ENCODE results near the gene PPP1R13B. TPM values are rescaled to one million over a fixed set of nuclear protein-coding genes. Genes with fewer than 3 reads are reported as not detected.

PPP1R13B gene
- total RNA-seq, 2 donors from 2014 or later: 63.0 to 89.3 TPM

DNA sequence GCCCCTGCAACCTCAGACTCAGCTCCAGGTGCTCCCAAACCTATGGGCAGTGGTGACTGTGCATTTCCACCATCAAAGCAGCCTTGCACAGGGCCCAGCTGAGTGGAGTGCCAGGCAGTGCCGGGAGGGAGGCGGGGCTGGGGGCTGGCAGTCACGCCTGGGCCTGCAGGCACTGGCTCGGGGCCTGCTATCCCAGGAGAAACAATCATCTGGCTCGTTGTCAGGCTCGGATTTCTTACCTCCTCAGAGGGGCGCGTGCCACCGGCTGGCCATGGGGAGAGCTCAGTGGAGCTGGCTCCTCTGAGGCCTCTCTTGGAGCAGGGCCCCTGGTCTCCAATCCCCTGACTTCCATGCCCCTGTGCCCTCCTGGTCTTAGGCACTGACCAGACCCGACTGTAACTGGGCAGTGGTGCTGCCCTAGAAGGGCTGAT is 20.2 kb upstream of the PPP1R13B start:
- ATAC-seq: peak; percentile 74 to 80
- intact Hi-C loops (cut with DNase I): no loop called here

DNA sequence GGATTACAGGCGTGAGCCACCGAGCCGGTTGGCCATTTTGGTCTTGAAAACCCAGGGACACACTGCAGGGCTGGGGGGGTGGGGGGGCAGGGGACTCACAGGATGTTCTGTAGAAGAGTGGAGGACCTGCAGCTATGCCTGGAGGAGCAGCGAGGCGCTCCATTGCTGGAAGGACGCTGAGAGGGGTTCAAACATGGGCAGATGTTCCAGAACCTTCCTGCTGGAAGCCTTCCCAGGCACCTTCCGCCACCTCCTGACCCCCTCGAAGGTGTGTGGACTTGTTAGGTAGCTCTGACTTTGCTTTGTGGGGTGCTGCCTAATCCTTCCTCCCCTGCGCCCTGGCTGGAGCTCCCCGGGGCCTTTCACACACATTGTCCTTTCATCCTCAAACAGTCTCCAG is 19.6 kb upstream of the PPP1R13B start:
- intact Hi-C loops (cut with DNase I): no loop called here
- no peak for ATAC-seq
- no peak for DNase-seq

More for the DNA sequence above, 20.2 kb upstream of the PPP1R13B start:
- DNase-seq: peak; percentile 60

DNA sequence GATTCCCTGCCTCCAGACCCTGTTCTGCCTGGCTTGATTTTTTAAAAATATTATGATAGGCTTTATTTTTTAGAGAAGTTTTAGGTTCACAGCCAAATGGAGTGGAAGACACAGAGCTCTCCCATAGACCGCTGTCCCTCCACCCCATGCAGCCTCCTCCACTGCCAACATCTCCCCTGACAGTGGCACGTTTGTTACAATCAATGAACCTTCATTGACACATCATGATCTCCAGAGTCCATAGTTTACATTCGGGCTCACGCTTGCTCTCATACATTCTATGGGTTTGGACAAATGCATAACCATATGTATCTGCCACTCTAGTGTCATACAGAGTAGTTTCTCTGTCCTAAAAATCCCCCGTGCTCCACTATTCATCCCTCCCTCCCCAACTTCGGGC is 15.9 kb upstream of the PPP1R13B start:
- DNase-seq (no peak), ATAC-seq (no peak)
- intact Hi-C loops (cut with DNase I): no loop called here

DNA sequence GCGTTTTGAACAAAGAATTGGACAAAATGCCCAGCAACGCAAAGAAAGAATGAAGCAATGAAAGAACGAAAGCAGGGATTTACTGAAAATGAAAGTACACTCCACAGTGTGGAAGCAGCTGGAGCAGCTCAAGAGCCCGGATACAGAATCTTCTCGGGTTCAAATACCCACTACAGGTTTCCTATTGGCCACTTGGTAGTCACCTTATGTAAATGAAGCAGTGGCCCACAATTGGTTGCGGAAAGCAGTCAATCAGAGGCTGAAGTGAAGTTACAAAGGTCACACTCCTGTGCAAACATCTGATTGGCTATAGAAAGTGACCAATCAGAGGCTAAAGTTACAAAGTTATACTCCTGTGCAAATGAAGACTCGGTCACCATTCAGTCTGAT is 15.0 kb upstream of the PPP1R13B start:
- intact Hi-C loops (cut with DNase I): no loop called here
- ATAC-seq (no peak), DNase-seq (no peak)

DNA sequence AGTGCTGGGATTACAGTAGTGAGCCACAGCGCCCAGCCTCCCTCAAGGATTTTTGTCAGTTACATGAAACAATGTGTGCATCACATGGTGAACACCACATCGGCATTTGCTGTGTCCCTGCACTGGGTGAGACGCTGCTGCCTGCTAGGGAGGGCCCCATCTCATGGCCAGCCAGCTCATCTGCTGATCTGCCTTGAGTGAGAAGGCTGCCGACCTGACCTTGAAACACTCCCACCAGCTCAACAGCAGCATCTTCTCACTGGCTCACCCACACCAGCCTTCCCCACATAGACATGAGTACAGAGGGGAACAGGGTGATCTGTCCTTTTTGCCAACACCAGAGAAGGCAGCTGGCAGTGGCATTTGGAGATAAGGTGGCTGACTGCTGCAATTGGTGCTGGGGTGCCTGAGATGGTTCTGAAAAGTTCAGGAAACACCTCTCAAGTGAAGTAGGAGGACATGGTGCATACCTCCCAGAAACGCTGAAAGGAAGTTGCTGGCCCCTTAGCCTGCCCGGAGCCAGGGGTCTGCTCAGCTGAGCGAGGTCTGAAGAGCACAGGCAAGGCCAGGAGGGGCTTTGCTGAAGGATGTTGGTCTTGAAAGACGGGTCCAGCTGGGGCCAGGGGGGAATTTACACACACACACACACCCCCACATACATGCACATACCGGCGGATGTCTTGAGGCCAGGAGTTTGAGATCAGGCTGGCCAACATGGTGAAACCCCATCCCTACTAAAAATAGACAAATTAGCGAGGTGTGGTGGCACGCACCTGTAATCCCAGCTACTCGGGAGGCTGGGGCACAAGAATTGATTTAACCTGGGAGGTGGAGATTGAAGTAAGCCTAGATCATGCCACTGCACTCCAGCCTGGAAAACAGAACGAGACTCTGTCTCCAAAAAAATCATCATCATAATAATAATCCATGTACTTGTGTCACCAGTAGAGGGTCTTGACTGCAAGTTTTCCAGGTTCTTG is 14.3 kb upstream of the PPP1R13B start:
- ATAC-seq (peak; percentile 90), DNase-seq (peak; percentile 58)
- intact Hi-C loops (cut with DNase I): no loop called here

DNA sequence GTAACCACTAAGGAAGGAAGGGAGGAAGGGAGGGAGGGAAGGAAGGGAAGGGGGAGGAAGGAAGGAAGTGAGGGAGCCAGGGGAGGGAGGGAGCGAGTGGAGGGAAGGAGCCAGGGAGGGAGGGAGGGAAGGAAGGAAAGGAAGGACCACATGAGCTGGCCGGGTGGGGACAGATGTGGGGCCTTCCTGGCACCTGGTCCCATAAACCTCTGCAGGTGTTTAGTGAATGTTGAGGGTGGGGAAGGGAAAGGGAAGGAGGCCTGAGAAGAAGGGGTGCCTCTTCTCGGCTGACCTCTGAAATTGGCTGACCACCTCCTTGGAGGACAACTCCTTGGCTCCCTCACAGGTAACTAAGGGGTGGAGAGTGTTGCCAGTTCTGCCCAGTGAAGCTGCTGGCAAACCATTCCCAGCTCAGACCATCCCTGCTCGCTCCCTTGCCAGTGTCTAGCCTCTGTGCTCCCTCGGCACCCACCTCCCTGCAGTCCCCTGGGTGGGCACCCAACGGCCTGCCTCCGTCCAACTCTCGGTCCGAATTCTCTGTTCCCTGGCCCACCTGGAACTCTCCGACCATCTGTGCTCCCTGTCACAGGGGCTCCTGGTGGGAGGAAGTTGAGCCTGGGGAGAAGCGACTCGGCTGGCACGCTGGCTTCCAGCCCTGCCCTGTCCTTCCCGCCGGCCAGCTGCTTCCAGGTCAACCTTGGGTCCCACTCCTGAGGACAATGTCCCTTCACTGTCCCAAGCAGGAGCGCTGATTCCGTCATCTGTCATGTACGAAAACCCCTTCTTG is 12.2 kb upstream of the PPP1R13B start:
- no peak for DNase-seq
- ATAC-seq: no peak
- intact Hi-C loops (cut with DNase I): no loop called here

DNA sequence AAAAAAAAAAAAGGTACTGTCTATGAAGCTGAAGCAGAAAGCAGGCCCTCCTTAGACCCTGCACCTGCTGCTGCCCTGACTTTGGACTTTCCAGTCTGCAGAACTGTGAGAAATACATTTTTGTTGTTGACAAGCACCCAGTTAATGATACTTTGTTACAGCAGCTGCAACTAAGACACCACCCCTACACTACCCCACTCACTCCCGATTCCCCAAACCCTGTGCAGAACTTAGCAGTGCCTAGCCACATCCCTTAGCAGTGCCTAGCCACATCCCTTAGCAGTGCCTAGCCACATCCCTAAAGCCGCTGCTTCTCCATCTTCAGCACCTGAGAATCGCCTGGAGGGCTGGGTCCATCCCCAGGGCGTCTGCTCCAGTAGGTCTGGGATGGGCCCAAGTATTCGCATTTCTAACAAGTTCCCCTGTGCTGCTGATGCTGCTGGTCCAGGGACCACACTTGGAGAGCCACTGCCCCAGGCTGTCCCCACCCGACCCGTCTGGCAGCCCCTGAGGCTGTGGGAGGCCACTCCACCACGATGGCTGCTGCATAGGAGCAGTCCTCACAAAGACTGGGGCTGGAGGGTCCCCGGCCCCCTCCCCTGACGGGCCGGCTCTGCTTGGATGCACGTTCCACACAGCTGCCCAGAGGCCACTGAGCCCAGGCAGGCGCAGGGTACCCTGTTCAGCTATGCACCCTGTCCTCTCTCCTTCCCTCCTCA is 10.8 kb upstream of the PPP1R13B start:
- no peak for DNase-seq

DNA sequence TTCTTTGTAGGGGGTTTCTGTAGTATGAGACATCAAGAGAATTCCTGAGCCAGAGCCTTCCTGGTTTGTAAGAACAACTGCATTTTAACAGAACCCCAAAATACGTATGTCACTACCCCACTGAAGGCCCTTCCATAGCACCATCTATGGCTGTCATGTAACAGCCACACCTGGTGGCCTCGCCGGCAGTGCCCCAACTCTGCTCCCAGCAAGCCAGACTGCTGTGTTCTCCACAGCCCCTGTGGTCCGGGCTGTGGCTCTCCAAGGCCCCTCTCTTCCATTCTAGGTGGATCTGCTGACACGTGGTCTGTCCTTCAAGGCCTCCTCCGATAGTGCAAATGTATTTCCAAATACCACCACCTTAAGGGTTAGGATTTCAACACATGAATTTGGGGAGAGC is 9.9 kb upstream of the PPP1R13B start:
- intact Hi-C loops (cut with DNase I): no loop called here
- no peak for DNase-seq
- ATAC-seq: no peak

More for the DNA sequence above, 10.8 kb upstream of the PPP1R13B start:
- no peak for ATAC-seq
- intact Hi-C loops (cut with DNase I): no loop called here

DNA sequence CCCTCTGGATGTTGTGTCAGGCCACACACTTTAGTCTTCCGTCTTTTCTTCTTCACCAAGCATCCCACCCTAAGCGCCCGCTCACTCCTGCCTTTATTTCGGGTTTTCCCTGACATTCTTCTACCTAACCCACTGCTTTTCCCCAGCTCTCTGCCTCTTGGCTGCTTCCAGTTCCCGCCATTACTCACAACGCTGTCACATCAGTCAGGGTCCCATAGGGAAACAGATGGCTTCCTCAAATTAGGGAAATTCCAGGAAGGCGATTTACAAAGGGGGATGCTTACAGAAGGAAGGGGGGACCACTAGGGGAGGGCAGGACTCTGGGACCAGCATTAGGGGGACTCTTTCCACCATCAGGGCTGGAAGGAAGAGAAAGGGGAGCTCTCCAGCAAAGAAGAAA is 9.2 kb upstream of the PPP1R13B start:
- ATAC-seq: no peak
- DNase-seq: no peak
- intact Hi-C loops (cut with DNase I): no loop called here

DNA sequence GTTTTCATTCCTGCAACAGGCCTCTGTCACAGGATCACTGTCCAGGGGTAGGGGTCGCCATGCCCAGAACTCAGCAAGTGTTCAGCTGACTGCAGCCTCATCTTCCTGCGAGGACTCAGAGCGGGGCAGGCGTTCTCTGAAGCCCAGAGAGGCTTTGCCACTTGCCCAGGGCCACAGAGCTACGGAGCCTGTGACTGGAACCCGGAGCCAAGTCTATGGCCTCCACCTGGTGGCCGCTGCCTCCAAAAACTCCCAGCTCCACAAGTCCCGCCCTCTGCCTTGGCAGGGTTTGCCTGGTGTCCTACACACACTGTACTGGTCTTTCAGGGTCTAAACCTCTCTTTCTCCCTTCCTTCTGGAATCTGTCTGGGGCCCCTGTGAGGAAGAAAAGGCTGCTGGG is 8.7 kb upstream of the PPP1R13B start:
- no peak for DNase-seq
- ATAC-seq: no peak
- intact Hi-C loops (cut with DNase I): no loop called here

DNA sequence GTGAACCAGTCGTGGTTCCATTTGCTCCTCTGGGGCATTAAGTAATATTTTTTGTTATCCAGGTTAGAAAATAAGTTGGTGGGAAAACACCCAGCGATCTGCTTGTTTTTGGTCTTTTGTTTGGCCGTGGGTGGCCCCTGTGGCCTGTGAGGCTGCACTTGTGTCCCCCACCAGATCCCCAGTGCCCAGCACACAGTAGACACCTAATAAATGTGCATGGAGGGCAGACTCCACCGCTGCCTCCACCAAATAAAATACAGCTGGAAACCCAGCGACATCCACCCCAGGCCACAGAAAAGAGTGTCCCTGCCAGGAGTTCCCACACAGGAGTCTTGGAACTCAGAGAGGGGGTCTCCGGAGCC is 8.3 kb upstream of the PPP1R13B start:
- DNase-seq (no peak), ATAC-seq (no peak)
- intact Hi-C loops (cut with DNase I): no loop called here

DNA sequence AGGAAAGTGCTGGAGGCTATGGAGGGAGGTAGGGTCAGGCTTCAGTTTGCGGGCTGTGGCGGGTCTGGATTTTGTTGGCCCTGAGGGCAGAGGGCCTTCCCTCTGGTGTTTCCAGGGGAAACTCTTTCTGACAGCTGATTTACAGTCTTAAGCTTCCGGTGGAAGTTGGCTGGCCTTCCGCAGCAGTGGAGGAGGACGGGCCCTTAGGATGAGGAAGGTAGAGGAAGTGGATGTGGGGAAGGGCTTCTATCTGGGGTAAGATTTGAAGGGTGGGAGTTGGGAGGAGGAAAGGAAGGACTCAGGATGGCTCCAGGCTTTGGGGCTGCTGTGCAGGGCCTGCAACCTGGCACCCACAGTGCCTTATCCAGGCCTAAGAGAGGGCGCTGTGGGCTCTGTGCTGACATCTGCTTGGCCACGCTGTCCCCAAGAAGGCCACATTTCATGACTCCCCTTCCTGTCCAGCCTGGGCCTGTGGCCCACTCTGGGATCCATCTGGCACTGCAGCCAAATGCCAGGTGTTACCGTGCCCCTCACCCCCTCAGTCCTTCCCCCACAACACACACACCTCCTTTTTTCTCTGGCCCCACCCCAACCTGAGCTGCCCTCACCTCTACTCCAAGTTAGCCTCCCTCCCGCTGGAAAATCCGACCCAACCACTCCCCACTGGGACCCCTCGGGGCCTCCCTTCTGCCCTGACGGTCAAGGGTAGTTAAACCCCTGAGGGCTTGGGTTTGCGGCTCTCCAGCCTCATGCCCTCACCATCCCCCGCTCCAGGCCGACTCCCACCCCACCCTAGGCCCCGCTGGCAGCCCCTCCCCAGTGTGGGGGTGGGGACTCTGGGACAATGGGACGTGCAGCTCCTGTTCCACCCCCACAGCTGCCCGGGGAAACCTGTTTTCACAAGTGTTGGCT is 7.7 kb upstream of the PPP1R13B start:
- intact Hi-C loops (cut with DNase I): no loop called here
- DNase-seq (peak; percentile 60), ATAC-seq (peak; percentile 61 to 77)

DNA sequence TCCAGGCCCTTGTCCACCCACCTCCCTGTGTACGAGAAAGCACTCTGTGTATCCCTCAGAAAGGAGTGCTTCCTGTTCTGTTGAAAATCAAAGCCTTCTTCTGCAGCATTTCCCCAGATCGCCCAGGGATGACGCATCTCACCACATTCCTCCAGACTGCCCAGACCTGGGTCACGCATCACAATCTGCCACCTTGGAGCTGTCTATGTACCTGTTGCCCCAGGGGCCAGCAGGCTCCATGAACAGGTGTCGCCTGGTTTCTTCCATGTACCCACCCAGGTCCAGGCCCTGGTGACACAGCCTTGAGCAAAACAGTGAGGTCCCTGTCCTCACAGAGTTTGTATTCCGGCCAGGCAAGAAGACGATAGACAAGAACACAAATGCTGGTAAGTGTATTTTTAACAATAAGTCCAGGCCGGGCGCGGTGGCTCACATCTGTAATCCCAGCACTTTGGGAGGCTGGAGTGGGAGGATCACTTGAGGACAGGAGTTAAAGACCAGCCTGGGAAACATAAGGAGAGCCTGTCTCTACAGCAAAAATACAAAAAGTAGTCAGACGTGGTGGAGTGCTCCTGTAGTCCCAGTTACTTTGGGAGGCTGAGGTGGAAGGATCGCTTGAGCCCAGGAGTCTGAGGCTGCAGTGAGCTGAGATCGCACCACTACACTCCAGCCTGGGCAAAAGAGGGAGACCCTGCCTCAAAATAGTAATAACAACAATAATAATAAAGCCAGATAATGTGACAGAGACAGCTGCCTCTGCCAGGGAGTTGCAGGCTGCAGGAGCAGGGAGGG is 6.8 kb upstream of the PPP1R13B start:
- DNase-seq: no peak
- no peak for ATAC-seq
- intact Hi-C loops (cut with DNase I): no loop called here

DNA sequence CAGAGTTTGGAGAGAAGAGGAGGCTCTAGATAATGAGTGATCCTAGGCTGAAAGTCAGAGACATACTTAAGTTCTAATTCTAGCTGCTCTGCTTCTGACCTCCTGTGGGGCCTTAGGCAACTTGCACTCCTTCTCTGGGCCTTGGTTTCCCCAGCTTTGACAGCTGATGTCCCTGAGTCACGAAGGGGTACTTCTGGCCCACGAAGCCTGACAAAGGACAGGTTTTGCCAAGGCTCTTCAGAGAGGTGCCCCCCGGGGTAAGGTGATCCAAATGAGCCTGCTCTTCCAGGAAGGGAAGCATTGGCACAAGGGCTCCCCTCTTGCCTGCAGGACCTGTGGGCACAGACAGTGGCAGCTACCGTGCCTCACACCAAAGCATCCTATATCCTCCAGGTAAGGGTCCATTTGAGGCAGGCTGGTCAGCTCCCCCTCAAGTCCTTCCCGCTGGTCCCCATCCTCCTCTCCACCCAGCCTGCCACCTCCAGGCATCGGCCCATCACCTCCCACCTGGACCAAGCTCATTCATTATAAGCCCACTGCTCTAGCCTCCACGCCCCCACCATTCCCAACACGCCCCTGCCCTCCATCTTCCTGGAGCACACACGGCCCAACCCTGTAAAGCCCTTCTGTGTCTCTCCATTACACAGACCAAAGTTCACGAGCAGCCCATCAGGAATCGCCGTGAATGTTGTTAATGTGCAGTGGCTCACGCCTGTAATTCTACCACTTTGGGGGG is 1.9 kb upstream of the PPP1R13B start:
- intact Hi-C loops (cut with DNase I): loop anchor here in 1 of 2 donors (5.0 kb wide), 1 partner anchor 42 kb away; no protein-coding TSS in a partner anchor
- ATAC-seq (no peak), DNase-seq (no peak)

DNA sequence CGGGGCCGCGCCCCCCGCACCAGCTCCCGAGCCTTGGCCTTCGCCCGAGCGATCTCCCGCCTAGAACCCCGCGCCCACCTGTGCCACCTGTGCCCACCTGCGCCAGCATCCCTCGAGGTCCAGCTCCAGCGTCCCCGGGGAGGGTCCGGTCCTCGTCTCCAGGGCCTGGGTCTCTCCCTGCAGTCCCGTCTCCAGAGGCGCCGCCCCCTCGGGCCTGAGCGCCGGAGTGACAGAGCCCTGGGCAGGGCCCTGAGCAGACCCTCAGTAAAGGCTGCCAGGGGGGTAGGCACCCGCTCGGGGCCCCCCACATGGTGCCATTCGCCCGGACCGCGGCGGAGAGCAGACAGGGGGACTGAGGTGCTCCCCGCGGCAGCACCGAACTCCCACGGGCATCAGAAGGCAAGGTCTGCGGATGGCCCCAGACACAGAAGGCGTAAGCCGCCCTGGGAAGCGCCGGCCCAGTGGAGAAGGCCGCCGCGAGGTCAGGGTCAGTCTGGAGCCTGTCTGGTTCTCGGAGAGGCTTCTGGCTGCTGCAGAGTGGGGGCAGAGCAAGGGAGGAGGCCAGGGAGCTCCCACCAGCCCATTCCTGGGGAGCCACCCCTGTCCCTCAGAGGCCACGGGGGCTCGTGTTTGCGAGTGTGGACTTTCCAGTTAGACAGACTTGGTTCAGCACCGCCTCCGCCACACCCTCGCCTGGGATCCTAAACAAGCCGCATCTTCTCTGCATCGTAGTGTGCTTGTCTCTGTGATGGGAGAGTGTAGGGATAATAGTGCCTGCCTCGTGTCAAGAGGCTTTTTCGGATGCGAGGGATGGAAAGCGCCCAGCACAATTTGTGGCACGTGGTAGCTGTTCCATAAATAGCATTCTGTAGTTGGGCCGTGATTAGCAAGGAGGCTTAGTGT is 1.1 kb upstream of the PPP1R13B start:
- peak; percentile 53 for DNase-seq
- intact Hi-C loops (cut with DNase I): loop anchor here in 1 of 2 donors (5.0 kb wide), 1 partner anchor 41 kb away; no protein-coding TSS in a partner anchor
- ATAC-seq: peak; percentile 25 to 48
